IMR-90 (cell line): ENCODE results near the gene IL17F. TPM values are rescaled to one million over a fixed set of nuclear protein-coding genes. Genes with fewer than 3 reads are reported as not detected.

Experiments
- ATAC-seq: fragments of 200-7000 bp; cut with Tn5 transposase; 2 replicates; pipeline ENCODE4 v1.9.1; 2020; ENCODE audit warnings: low read depth, mild to moderate bottlenecking, moderate library complexity
- BruUV-seq: library from RNA; stranded (reverse); fragments of 400-500 nt; replicated peaks from 2 replicates; lab custom pipeline; 2021; lab: Mats Ljungman, UMichigan
- CTCF ChIA-PET: fragments of 300-600 bp; formaldehyde crosslinking; extraction: SDS; loops from one replicate; lab custom pipeline; 2021; ENCODE audit warnings: antibody characterized with exemption; lab: Yijun Ruan, JAX
- POLR2A ChIA-PET: fragments of 300-600 bp; sonication (Branson Sonifier 250); formaldehyde crosslinking; loops from one replicate; lab custom pipeline; 2022; ENCODE audit warnings: antibody characterized with exemption; ENCODE audit not compliant: unreplicated experiment; lab: Charles Lee
- DNase-seq: peaks from one replicate; pipeline ENCODE4 v3.0.0; 2013
- H2AFZ ChIP-seq: replicated peaks from 2 replicates; pipeline ENCODE3; 2013; ENCODE audit warnings: low read length, mild to moderate bottlenecking; ENCODE audit not compliant: poor library complexity
- H2AK5ac ChIP-seq: 2 replicates; pipeline ENCODE4 v1.6.1; 2013; ENCODE audit warnings: low read depth, low read length, inconsistent platforms
- H2AK9ac ChIP-seq: replicated peaks from 2 replicates; pipeline ENCODE3; 2013; ENCODE audit warnings: mild to moderate bottlenecking, low read depth, low read length, moderate library complexity; ENCODE audit not compliant: poor library complexity
- H2BK120ac ChIP-seq: 2 replicates; pipeline ENCODE4 v1.6.1; 2013; ENCODE audit warnings: low read depth, low read length, inconsistent platforms
- H2BK15ac ChIP-seq: 3 replicates; pipeline ENCODE4 v1.6.1; 2013; ENCODE audit warnings: low read depth, low read length, inconsistent platforms
- H2BK20ac ChIP-seq: 2 replicates; pipeline ENCODE4 v1.6.1; 2013; ENCODE audit warnings: low read depth, mild to moderate bottlenecking, inconsistent platforms, low read length, moderate library complexity
- H2BK5ac ChIP-seq: 2 replicates; pipeline ENCODE4 v1.6.1; 2013; ENCODE audit warnings: mild to moderate bottlenecking, low read depth, low read length, inconsistent platforms; ENCODE audit not compliant: poor library complexity, severe bottlenecking
- H3K14ac ChIP-seq: replicated peaks from 2 replicates; pipeline ENCODE4 v1.6.1; 2013; ENCODE audit warnings: low read depth, low read length, inconsistent platforms
- H3K18ac ChIP-seq: 2 replicates; pipeline ENCODE4 v1.6.1; 2013; ENCODE audit warnings: low read depth, low read length, control low read depth
- H3K23ac ChIP-seq: 2 replicates; pipeline ENCODE4 v1.6.1; 2013; ENCODE audit warnings: low read depth, low read length, inconsistent platforms
- H3K27ac ChIP-seq: 2 replicates; pipeline ENCODE4 v1.5.1; 2013; ENCODE audit warnings: mild to moderate bottlenecking, control low read depth, low read length; ENCODE audit not compliant: insufficient read depth
- H3K27me3 ChIP-seq: 2 replicates; pipeline ENCODE4 v1.6.1; 2013; ENCODE audit warnings: low read length; ENCODE audit not compliant: control insufficient read depth, insufficient read depth
- H3K36me3 ChIP-seq: 2 replicates; pipeline ENCODE4 v1.6.1; 2013; ENCODE audit warnings: low read length, mixed read lengths; ENCODE audit not compliant: control insufficient read depth, insufficient read depth
- H3K4ac ChIP-seq: 2 replicates; pipeline ENCODE4 v1.6.1; 2013; ENCODE audit warnings: low read depth, low read length, inconsistent platforms
- H3K4me1 ChIP-seq: 2 replicates; pipeline ENCODE4 v1.6.1; 2013; ENCODE audit warnings: low read length, mixed read lengths; ENCODE audit not compliant: control insufficient read depth, insufficient read depth
- H3K4me2 ChIP-seq: 2 replicates; pipeline ENCODE4 v1.6.1; 2013; ENCODE audit warnings: low read depth, mild to moderate bottlenecking, control low read depth, low read length, moderate library complexity
- H3K4me3 ChIP-seq: 2 replicates; pipeline ENCODE4 v1.5.1; 2013; ENCODE audit warnings: low read depth, mild to moderate bottlenecking, control low read depth, low read length, moderate library complexity; ENCODE audit not compliant: insufficient read depth
- H3K56ac ChIP-seq: 2 replicates; pipeline ENCODE4 v1.6.1; 2013; ENCODE audit warnings: low read length, inconsistent platforms; ENCODE audit not compliant: insufficient read depth; ENCODE audit errors: extremely low read depth
- H3K79me1 ChIP-seq, 2 experiments: 2 replicates each; pipeline ENCODE4 v1.6.1; 2013; ENCODE audit warnings: low read length in 2 of 2, inconsistent platforms in 1 of 2, low read depth in 1 of 2
- H3K9ac ChIP-seq: 2 replicates; pipeline ENCODE4 v1.6.1; 2013; ENCODE audit warnings: low read depth, low read length, control low read depth
- H3K9me1 ChIP-seq: 2 replicates; pipeline ENCODE4 v1.6.1; 2013; ENCODE audit warnings: low read length, inconsistent platforms; ENCODE audit not compliant: insufficient read depth
- H3K9me3 ChIP-seq: 2 replicates; pipeline ENCODE4 v1.6.1; 2013; ENCODE audit warnings: low read length; ENCODE audit not compliant: control insufficient read depth, insufficient read depth
- H4K20me1 ChIP-seq: 2 replicates; pipeline ENCODE4 v1.6.1; 2013; ENCODE audit warnings: low read length, inconsistent platforms; ENCODE audit not compliant: insufficient read depth
- H4K5ac ChIP-seq: 2 replicates; pipeline ENCODE4 v1.6.1; 2013; ENCODE audit warnings: mild to moderate bottlenecking, low read depth, low read length, control low read depth
- H4K8ac ChIP-seq, 2 experiments: 2 replicates each; pipeline ENCODE4 v1.6.1; 2013; ENCODE audit warnings: low read depth in 2 of 2, low read length in 2 of 2, control low read depth in 1 of 2, inconsistent platforms in 1 of 2
- H4K91ac ChIP-seq: 2 replicates; pipeline ENCODE4 v1.6.1; 2013; ENCODE audit warnings: low read depth, low read length, inconsistent platforms; ENCODE audit not compliant: insufficient read depth
- FOS ChIP-seq: fragments of 150-350 bp; IDR thresholded peaks from 2 replicates; pipeline ENCODE4 v1.6.1; 2016; ENCODE audit warnings: low read depth, low read length
- MAFK ChIP-seq: IDR thresholded peaks from 2 replicates; pipeline ENCODE4 v1.6.1; 2012; ENCODE audit warnings: low read depth, low read length, improper control_type of control experiment
- NFE2L2 ChIP-seq: fragments of 150-350 bp; IDR thresholded peaks from 2 replicates; pipeline ENCODE4 v1.6.1; 2016; ENCODE audit warnings: low read depth, mild to moderate bottlenecking, low read length
- POLR2A ChIP-seq: IDR thresholded peaks from 2 replicates; pipeline ENCODE4 v1.6.1; 2012; ENCODE audit warnings: mild to moderate bottlenecking, low read depth, low read length
- RAD21 ChIP-seq: IDR thresholded peaks from 2 replicates; pipeline ENCODE4 v1.6.1; 2012; ENCODE audit warnings: low read length, improper control_type of control experiment
- RCOR1 ChIP-seq: IDR thresholded peaks from 2 replicates; pipeline ENCODE4 v1.6.1; 2012; ENCODE audit warnings: mild to moderate bottlenecking, low read length, improper control_type of control experiment; ENCODE audit not compliant: insufficient replicate concordance
- SMC3 ChIP-seq: fragments of 150-350 bp; IDR thresholded peaks from 2 replicates; pipeline ENCODE4 v1.6.1; 2016; ENCODE audit warnings: low read depth, mild to moderate bottlenecking, antibody characterized with exemption, low read length, moderate library complexity
- USF2 ChIP-seq: fragments of 150-350 bp; IDR thresholded peaks from 2 replicates; pipeline ENCODE4 v1.6.1; 2017; ENCODE audit warnings: mild to moderate bottlenecking, antibody characterized with exemption, low read length, low read depth
- WGBS, 2 experiments: methylation state at CpG; one replicate each; pipeline versions ENCODE4 v1.1.5 to v1.1.7; 2013; ENCODE audit warnings: missing lambda C conversion rate in 2 of 2; ENCODE audit not compliant: insufficient read length in 1 of 2; ENCODE audit errors: extremely low coverage in 2 of 2; 5-methylcytosine and 5-hydroxymethylcytosine counted together
- dilution Hi-C: fragments of 300-500 bp; cut with HindIII; formaldehyde crosslinking; loops from one replicate; pipeline ENCODE4 v1.14.3; 2018; ENCODE audit warnings: low sequenced_read_pairs; ENCODE audit not compliant: unreplicated experiment
- in situ Hi-C: fragments of 300-500 bp; cut with MboI; formaldehyde crosslinking; loops from 3 replicates; pipeline ENCODE4 v1.14.3; 2019; ENCODE audit warnings: low sequenced_read_pairs, inconsistent platforms, mixed read lengths
- intact Hi-C: fragments of 100-400 bp; cut with micrococcal nuclease; formaldehyde crosslinking; loops from 2 replicates; pipeline ENCODE4 v1.10.0; 2022
- polyA plus RNA-seq, 3 experiments: library from polyadenylated mRNA; depleted of rRNA; stranded (reverse); fragments of >200 nt; gene quantifications; 2 replicates each; pipeline ENCODE4 v1.2.3, GENCODE V29; 2012; ENCODE audit warnings: low replicate concordance in 1 of 3
- total RNA-seq: library from RNA; depleted of rRNA; stranded (reverse); fragments of >200 nt; gene quantifications from 2 replicates; pipeline ENCODE4 v1.2.3, GENCODE V29; 2012
- TF ChIP-seq, protein P1 (sequence below): conservative IDR thresholded peaks from 2 replicates; pipeline ENCODE4 v1.5.1; 2012; ENCODE audit warnings: mild to moderate bottlenecking, low read depth, low read length, improper control_type of control experiment

IL17F gene
- total and polyA plus RNA-seq, 2 of the 4 experiments (the other 2 are of a cell fraction) = not detected

- dilution Hi-C loops = no loop called here
- DNase-seq = no peak
- H3K14ac ChIP-seq = no peak overlapping the region
- H3K36me3 ChIP-seq = no peaks in the 10 kb centered on the region
- no peak overlapping the region for H2BK5ac ChIP-seq
- H3K23ac ChIP-seq = no peak overlapping the region
- no peak overlapping the region for H3K4me3 ChIP-seq
- in situ Hi-C loops = no loop called here
- ATAC-seq = no peak
- no peak overlapping the region for H4K8ac ChIP-seq
- no peaks in the 10 kb centered on the region for H3K27me3 ChIP-seq
- H4K20me1 ChIP-seq = no peaks in the 10 kb centered on the region
- H2AFZ ChIP-seq = no peak overlapping the region
- no peaks in the 10 kb centered on the region for H3K79me1 ChIP-seq
- no peaks in the 10 kb centered on the region for H3K9me1 ChIP-seq
- no peaks in the 10 kb centered on the region for H3K9me3 ChIP-seq
- H3K56ac ChIP-seq = no peak overlapping the region
- TF ChIP-seq RCOR1 (no peak), USF2 (no peak), SMC3 (no peak), NFE2L2 (no peak), MAFK (no peak), FOS (no peak), RAD21 (no peak), POLR2A (no peak)
- TF ChIP-seq, protein P1, sequence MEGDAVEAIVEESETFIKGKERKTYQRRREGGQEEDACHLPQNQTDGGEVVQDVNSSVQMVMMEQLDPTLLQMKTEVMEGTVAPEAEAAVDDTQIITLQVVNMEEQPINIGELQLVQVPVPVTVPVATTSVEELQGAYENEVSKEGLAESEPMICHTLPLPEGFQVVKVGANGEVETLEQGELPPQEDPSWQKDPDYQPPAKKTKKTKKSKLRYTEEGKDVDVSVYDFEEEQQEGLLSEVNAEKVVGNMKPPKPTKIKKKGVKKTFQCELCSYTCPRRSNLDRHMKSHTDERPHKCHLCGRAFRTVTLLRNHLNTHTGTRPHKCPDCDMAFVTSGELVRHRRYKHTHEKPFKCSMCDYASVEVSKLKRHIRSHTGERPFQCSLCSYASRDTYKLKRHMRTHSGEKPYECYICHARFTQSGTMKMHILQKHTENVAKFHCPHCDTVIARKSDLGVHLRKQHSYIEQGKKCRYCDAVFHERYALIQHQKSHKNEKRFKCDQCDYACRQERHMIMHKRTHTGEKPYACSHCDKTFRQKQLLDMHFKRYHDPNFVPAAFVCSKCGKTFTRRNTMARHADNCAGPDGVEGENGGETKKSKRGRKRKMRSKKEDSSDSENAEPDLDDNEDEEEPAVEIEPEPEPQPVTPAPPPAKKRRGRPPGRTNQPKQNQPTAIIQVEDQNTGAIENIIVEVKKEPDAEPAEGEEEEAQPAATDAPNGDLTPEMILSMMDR = no peak
- no peaks in the 10 kb centered on the region for H3K4me1 ChIP-seq
- no peak overlapping the region for H3K4ac ChIP-seq
- no peak overlapping the region for H2BK120ac ChIP-seq
- BruUV-seq = no TSS peak
- no peak overlapping the region for H3K18ac ChIP-seq
- H2AK9ac ChIP-seq = no peak overlapping the region
- no peak overlapping the region for H3K9ac ChIP-seq
- no peak overlapping the region for H2BK20ac ChIP-seq
- 22% methylated on average over 1 of the region's 3 CpGs; no CpG with 5 or more reads in 1 of the 2 experiments for WGBS, 2 experiments
- H4K5ac ChIP-seq = no peak overlapping the region
- CTCF ChIA-PET = no interaction called here
- intact Hi-C loops = no loop called here
- H3K4me2 ChIP-seq = no peak overlapping the region
- H2AK5ac ChIP-seq = no peak overlapping the region
- H4K91ac ChIP-seq = no peak overlapping the region
- no peak overlapping the region for H3K27ac ChIP-seq
- H2BK15ac ChIP-seq = no peak overlapping the region
- POLR2A ChIA-PET = no interaction called here
Observed at GRCh38 chr6:52191824-52192223, 52.5 kb downstream of the IL17F start.
